NCI-H2227 (cell line): ENCODE results near the gene LAMA4.

Experiments used
- DNase-seq: peaks from one replicate; lab custom pipeline; 2025; ENCODE audit not compliant: unreplicated experiment; lab: John Stamatoyannopoulos, UW

The LAMA4 gene

GRCh38 chr6:112241820-112242429 lies 12.4 kb downstream of the LAMA4 start:
- no peak for DNase-seq

- DNase-seq, result no peak
These were observed 16.8 kb downstream of the LAMA4 start for GRCh38 chr6:112237595-112237994.

- DNase-seq, result no peak
These were observed 17.3 kb downstream of the LAMA4 start for GRCh38 chr6:112237066-112237465.

GRCh38 chr6:112235956-112236355 lies 18.4 kb downstream of the LAMA4 start:
- no peak for DNase-seq

- no peak for DNase-seq
These were observed 19.8 kb downstream of the LAMA4 start for GRCh38 chr6:112234601-112235000.

- no peak for DNase-seq
These were observed 20.5 kb downstream of the LAMA4 start for GRCh38 chr6:112233847-112234246.

- DNase-seq, result no peak
These were observed 21.5 kb downstream of the LAMA4 start for GRCh38 chr6:112232845-112233256.

- no peak for DNase-seq
These were observed 22.7 kb downstream of the LAMA4 start for GRCh38 chr6:112231594-112232060.

- DNase-seq, result no peak
These were observed 23.2 kb downstream of the LAMA4 start for GRCh38 chr6:112231164-112231563.

- DNase-seq, result no peak
These were observed 25.7 kb downstream of the LAMA4 start for GRCh38 chr6:112228480-112229332.

GRCh38 chr6:112227992-112228391 lies 26.4 kb downstream of the LAMA4 start:
- no peak for DNase-seq

GRCh38 chr6:112227411-112227810 lies 27.0 kb downstream of the LAMA4 start:
- no peak for DNase-seq

GRCh38 chr6:112225691-112226090 lies 28.7 kb downstream of the LAMA4 start:
- no peak for DNase-seq

- no peak for DNase-seq
These were observed 30.3 kb downstream of the LAMA4 start for GRCh38 chr6:112224088-112224487.

- no peak for DNase-seq
These were observed 31.1 kb downstream of the LAMA4 start for GRCh38 chr6:112223070-112223861.

- DNase-seq, result no peak
These were observed 32.1 kb downstream of the LAMA4 start for GRCh38 chr6:112221981-112222852.

- DNase-seq, result no peak
These were observed 32.8 kb downstream of the LAMA4 start for GRCh38 chr6:112221561-112221960.

GRCh38 chr6:112218563-112218962 lies 35.8 kb downstream of the LAMA4 start:
- DNase-seq, result peak; percentile 40

- DNase-seq, result no peak
These were observed 37.5 kb downstream of the LAMA4 start for GRCh38 chr6:112216662-112217551.
